ENCODE measurements around the gene CACNA1B.

GRCh38 chr9:137972355-137972987, 94.9 kb downstream of the CACNA1B start:
- TF ChIP-seq RAD21 (IDR thresholded peaks at IDR 0.05; ENCODE audit: low read depth) = no peak
- TF ChIP-seq, protein P1, sequence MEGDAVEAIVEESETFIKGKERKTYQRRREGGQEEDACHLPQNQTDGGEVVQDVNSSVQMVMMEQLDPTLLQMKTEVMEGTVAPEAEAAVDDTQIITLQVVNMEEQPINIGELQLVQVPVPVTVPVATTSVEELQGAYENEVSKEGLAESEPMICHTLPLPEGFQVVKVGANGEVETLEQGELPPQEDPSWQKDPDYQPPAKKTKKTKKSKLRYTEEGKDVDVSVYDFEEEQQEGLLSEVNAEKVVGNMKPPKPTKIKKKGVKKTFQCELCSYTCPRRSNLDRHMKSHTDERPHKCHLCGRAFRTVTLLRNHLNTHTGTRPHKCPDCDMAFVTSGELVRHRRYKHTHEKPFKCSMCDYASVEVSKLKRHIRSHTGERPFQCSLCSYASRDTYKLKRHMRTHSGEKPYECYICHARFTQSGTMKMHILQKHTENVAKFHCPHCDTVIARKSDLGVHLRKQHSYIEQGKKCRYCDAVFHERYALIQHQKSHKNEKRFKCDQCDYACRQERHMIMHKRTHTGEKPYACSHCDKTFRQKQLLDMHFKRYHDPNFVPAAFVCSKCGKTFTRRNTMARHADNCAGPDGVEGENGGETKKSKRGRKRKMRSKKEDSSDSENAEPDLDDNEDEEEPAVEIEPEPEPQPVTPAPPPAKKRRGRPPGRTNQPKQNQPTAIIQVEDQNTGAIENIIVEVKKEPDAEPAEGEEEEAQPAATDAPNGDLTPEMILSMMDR (IDR thresholded peaks at IDR 0.05 in 2 of 3, conservative IDR thresholded peaks at IDR 0.05 in 1 of 3; ENCODE audit: borderline replicate concordance in 1 of 3, insufficient read depth in 1 of 3, low read depth in 2 of 3, low read length in 2 of 3) = no peak
- no peak for TF ChIP-seq POLR2A (IDR thresholded peaks at IDR 0.05; ENCODE audit: borderline replicate concordance, extremely low read depth, insufficient read depth, insufficient read length)
- TF ChIP-seq EZH2 (IDR thresholded peaks at IDR 0.05) = no peak
- TF ChIP-seq REST (IDR thresholded peaks at IDR 0.05; ENCODE audit: low read depth) = no peak
- no peak for TF ChIP-seq POLR2AphosphoS5 (IDR thresholded peaks at IDR 0.05; ENCODE audit: low read depth, low read length)
- no peak for TF ChIP-seq EGR1 (IDR thresholded peaks at IDR 0.05; ENCODE audit: low read depth)
- no peak for TF ChIP-seq ZFX (IDR thresholded peaks at IDR 0.05)
- TF ChIP-seq, protein P2, sequence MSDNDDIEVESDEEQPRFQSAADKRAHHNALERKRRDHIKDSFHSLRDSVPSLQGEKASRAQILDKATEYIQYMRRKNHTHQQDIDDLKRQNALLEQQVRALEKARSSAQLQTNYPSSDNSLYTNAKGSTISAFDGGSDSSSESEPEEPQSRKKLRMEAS (IDR thresholded peaks at IDR 0.05) = no peak
- TF ChIP-seq YY1 (IDR thresholded peaks at IDR 0.05; ENCODE audit: extremely low read depth, insufficient replicate concordance, low read depth, low read length) = no peak
- TF ChIP-seq EZH2phosphoT487 (IDR thresholded peaks at IDR 0.05; ENCODE audit: borderline replicate concordance) = no peak
- TF ChIP-seq SP1 (IDR thresholded peaks at IDR 0.05; ENCODE audit: low read depth) = no peak
- TF ChIP-seq, protein P3, sequence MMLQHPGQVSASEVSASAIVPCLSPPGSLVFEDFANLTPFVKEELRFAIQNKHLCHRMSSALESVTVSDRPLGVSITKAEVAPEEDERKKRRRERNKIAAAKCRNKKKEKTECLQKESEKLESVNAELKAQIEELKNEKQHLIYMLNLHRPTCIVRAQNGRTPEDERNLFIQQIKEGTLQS (IDR thresholded peaks at IDR 0.05) = no peak
- TF ChIP-seq SIN3A (IDR thresholded peaks at IDR 0.05; ENCODE audit: low read depth) = no peak
